ENCODE results near the gene SLC6A7.

- TF ChIP-seq, protein P1, sequence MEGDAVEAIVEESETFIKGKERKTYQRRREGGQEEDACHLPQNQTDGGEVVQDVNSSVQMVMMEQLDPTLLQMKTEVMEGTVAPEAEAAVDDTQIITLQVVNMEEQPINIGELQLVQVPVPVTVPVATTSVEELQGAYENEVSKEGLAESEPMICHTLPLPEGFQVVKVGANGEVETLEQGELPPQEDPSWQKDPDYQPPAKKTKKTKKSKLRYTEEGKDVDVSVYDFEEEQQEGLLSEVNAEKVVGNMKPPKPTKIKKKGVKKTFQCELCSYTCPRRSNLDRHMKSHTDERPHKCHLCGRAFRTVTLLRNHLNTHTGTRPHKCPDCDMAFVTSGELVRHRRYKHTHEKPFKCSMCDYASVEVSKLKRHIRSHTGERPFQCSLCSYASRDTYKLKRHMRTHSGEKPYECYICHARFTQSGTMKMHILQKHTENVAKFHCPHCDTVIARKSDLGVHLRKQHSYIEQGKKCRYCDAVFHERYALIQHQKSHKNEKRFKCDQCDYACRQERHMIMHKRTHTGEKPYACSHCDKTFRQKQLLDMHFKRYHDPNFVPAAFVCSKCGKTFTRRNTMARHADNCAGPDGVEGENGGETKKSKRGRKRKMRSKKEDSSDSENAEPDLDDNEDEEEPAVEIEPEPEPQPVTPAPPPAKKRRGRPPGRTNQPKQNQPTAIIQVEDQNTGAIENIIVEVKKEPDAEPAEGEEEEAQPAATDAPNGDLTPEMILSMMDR (IDR thresholded peaks at IDR 0.05) = no peak
- TF ChIP-seq EP300 (IDR thresholded peaks at IDR 0.05) = no peak
Measured at GRCh38 chr5:150234576-150235499, 45.0 kb downstream of the SLC6A7 start.

Data from stomach (tissue), 4 donors.